ENCODE data around the gene TMEM183A.

TMEM183A gene

DNA sequence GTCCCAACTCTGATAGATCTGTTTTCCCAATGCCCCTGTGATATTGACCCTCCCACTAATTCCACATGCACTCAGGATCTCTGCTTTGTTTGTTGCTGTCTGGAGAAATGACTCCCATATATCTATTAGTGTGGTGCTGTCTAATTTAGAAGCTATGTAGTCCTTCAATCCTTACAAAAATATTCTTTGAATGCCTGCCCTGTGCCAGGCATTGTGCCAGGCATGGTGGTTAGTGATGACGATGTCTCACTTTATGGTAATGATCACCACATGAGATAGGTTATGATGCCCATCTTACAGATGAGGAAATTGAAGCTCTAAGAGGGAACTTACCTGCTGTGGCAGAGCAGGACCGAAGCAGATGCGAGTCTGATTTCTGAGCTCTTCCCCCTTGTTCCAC, 65.7 kb downstream of the TMEM183A start:
- TF ChIP-seq SIN3A (IDR thresholded peaks at IDR 0.05; ENCODE audit: borderline replicate concordance, insufficient read depth, low read length), result no peak

DNA sequence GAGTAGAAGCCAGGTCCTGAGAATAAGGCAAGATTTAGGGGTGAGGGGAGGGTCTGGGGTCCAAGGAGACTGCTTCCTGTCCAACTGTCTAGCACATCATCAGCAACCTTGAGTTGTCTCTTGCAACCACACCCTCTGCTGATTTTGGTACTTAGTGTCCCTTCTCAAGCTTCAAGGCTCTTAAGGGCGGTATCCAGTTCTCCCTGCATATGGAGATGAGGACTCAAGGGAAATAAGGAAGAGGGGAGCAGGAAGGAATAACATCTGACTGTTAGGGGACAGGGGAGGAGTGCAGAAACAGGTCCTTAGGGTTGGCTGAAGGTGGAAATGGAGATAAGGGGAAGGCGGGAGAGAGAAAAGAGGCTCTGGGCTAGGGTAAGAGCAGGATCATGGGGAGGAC, 66.3 kb downstream of the TMEM183A start:
- TF ChIP-seq, protein P1, sequence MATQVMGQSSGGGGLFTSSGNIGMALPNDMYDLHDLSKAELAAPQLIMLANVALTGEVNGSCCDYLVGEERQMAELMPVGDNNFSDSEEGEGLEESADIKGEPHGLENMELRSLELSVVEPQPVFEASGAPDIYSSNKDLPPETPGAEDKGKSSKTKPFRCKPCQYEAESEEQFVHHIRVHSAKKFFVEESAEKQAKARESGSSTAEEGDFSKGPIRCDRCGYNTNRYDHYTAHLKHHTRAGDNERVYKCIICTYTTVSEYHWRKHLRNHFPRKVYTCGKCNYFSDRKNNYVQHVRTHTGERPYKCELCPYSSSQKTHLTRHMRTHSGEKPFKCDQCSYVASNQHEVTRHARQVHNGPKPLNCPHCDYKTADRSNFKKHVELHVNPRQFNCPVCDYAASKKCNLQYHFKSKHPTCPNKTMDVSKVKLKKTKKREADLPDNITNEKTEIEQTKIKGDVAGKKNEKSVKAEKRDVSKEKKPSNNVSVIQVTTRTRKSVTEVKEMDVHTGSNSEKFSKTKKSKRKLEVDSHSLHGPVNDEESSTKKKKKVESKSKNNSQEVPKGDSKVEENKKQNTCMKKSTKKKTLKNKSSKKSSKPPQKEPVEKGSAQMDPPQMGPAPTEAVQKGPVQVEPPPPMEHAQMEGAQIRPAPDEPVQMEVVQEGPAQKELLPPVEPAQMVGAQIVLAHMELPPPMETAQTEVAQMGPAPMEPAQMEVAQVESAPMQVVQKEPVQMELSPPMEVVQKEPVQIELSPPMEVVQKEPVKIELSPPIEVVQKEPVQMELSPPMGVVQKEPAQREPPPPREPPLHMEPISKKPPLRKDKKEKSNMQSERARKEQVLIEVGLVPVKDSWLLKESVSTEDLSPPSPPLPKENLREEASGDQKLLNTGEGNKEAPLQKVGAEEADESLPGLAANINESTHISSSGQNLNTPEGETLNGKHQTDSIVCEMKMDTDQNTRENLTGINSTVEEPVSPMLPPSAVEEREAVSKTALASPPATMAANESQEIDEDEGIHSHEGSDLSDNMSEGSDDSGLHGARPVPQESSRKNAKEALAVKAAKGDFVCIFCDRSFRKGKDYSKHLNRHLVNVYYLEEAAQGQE (IDR thresholded peaks at IDR 0.05; ENCODE audit: insufficient read depth in 1 of 2, low read depth in 2 of 2, low read length in 2 of 2), result no peak
- TF ChIP-seq FOXP2 (optimal IDR thresholded peaks at IDR 0.05; ENCODE audit: borderline replicate concordance, extremely low read depth, extremely low read length, insufficient read depth) (no peak), SIN3A (IDR thresholded peaks at IDR 0.05; ENCODE audit: borderline replicate concordance, insufficient read depth, low read length) (no peak), POLR2AphosphoS5 (IDR thresholded peaks at IDR 0.05; ENCODE audit: low read depth, low read length) (no peak), TAF1 (IDR thresholded peaks at IDR 0.05; ENCODE audit: borderline replicate concordance, insufficient read depth, low read length) (no peak)

Data from PFSK-1 (cell line).